SK-N-SH (cell line): Measurements from ENCODE around the gene RHOJ. TPM values are rescaled to one million over a fixed set of nuclear protein-coding genes. Genes with fewer than 3 reads are reported as not detected.
A peak's percentile ranks its signal among the peaks of the same experiment; 100 is the strongest.

Source experiments
- CTCF ChIA-PET: fragments of 300-600, 350-600 bp; formaldehyde crosslinking; extraction: SDS; loops from one replicate; lab custom pipeline; 2021; lab: Yijun Ruan, JAX
- POLR2A ChIA-PET: fragments of 350-600 bp; sonication (Branson Sonifier 250); formaldehyde crosslinking; extraction: SDS; loops from one replicate; lab custom pipeline; 2020; ENCODE audit warnings: antibody characterized with exemption, inconsistent platforms; lab: Yijun Ruan, JAX
- DNase-seq: peaks from one replicate; pipeline ENCODE4 v3.0.0; 2012
- H2AFZ ChIP-seq: fragments of 200-600 bp; sonication (generic); 2 replicates; pipeline ENCODE4 v1.8.1; 2016; ENCODE audit warnings: antibody characterized with exemption, mild to moderate bottlenecking, low read depth
- H3F3A ChIP-seq: fragments of 200-600 bp; sonication (generic); replicated peaks from 2 replicates; pipeline ENCODE3; 2016; ENCODE audit warnings: antibody characterized with exemption, mild to moderate bottlenecking; ENCODE audit not compliant: insufficient read depth
- H3K27ac ChIP-seq, 2 experiments: fragments of 200-500 bp in 1 of 2; fragments of 200-600 bp in 1 of 2; sonication (Bioruptor generic) in 1 of 2; sonication (generic), shearing (Covaris generic) in 1 of 2; 2 replicates each; pipeline versions ENCODE4 v1.5.1 to v1.6.1; 2014 to 2016; ENCODE audit warnings: low read depth in 2 of 2, inconsistent platforms in 1 of 2, low read length in 1 of 2, mild to moderate bottlenecking in 1 of 2, mixed read lengths in 1 of 2
- H3K27me3 ChIP-seq: fragments of 200-600 bp; sonication (generic), shearing (Covaris generic); 2 replicates; pipeline ENCODE4 v1.6.1; 2016; ENCODE audit warnings: mixed run types; ENCODE audit not compliant: insufficient read depth
- H3K36me3 ChIP-seq, 2 experiments: fragments of 200-500 bp in 1 of 2; fragments of 200-600 bp in 1 of 2; sonication (Bioruptor generic) in 1 of 2; sonication (generic) in 1 of 2; replicated peaks in 1 of 2; 2 replicates each; pipeline versions ENCODE3 to v1.5.1; 2014 to 2016; ENCODE audit warnings: low read length in 1 of 2, mild to moderate bottlenecking in 1 of 2; ENCODE audit not compliant: insufficient read depth in 2 of 2, control insufficient read depth in 1 of 2
- H3K4me1 ChIP-seq, 2 experiments: fragments of 200-500 bp in 1 of 2; fragments of 200-600 bp in 1 of 2; sonication (Bioruptor generic) in 1 of 2; sonication (generic), shearing (Covaris generic) in 1 of 2; 2 replicates each; pipeline versions ENCODE4 v1.5.1 to v1.6.1; 2014 to 2016; ENCODE audit warnings: low read depth in 1 of 2, low read length in 1 of 2, mixed run types in 1 of 2; ENCODE audit not compliant: insufficient read depth in 2 of 2, control insufficient read depth in 1 of 2
- H3K4me2 ChIP-seq: fragments of 200-600 bp; sonication (generic), shearing (Covaris generic); 2 replicates; pipeline ENCODE4 v1.6.1; 2017; ENCODE audit warnings: mixed run types
- H3K4me3 ChIP-seq, 2 experiments: fragments of 200-500 bp in 1 of 2; fragments of 200-600 bp in 1 of 2; sonication (Bioruptor generic) in 1 of 2; sonication (generic), shearing (Covaris generic) in 1 of 2; 2 replicates each; pipeline versions ENCODE4 v1.5.1 to v1.8.1; 2014 to 2016; ENCODE audit warnings: low read depth in 2 of 2, inconsistent platforms in 1 of 2, low read length in 1 of 2, mild to moderate bottlenecking in 1 of 2, mixed read lengths in 1 of 2, moderate library complexity in 1 of 2
- H3K79me2 ChIP-seq: fragments of 200-600 bp; sonication (generic); 2 replicates; pipeline ENCODE4 v1.8.1; 2017; ENCODE audit warnings: mild to moderate bottlenecking; ENCODE audit not compliant: insufficient read depth
- H3K9ac ChIP-seq: fragments of 200-600 bp; sonication (generic); 2 replicates; pipeline ENCODE4 v1.6.1; 2017; ENCODE audit warnings: mixed run types
- H3K9me2 ChIP-seq: fragments of 200-600 bp; sonication (generic); 2 replicates; pipeline ENCODE4 v1.6.1; 2017; ENCODE audit warnings: mixed run types
- H3K9me3 ChIP-seq: fragments of 200-600 bp; sonication (generic); 2 replicates; pipeline ENCODE4 v1.6.1; 2017; ENCODE audit warnings: mixed run types, mild to moderate bottlenecking, moderate library complexity
- H4K20me1 ChIP-seq: fragments of 200-600 bp; sonication (generic); 2 replicates; pipeline ENCODE4 v1.6.1; 2017; ENCODE audit warnings: mild to moderate bottlenecking, mixed run types; ENCODE audit not compliant: insufficient read depth
- FOXJ3 ChIP-seq: sonication (generic); formaldehyde crosslinking; IDR thresholded peaks from 2 replicates; pipeline ENCODE4 v1.5.1; 2020; ENCODE audit warnings: mild to moderate bottlenecking, missing genetic modification reagents
- MEF2A ChIP-seq: IDR thresholded peaks from 2 replicates; pipeline ENCODE4 v1.4.0; 2012; ENCODE audit warnings: low read depth, borderline replicate concordance
- MXI1 ChIP-seq: IDR thresholded peaks from 2 replicates; pipeline ENCODE4 v1.6.1; 2012; ENCODE audit warnings: mild to moderate bottlenecking, low read depth, low read length, improper control_type of control experiment
- NFIC ChIP-seq: IDR thresholded peaks from 2 replicates; pipeline ENCODE4 v1.4.0; 2012; ENCODE audit warnings: borderline replicate concordance
- PBX3 ChIP-seq: IDR thresholded peaks from 2 replicates; pipeline ENCODE4; 2012
- REST ChIP-seq: IDR thresholded peaks from 2 replicates; pipeline ENCODE4 v1.6.1; 2012; ENCODE audit warnings: mild to moderate bottlenecking, low read depth, low read length, moderate library complexity
- TCF12 ChIP-seq: IDR thresholded peaks from 2 replicates; pipeline ENCODE4 v1.4.0; 2012
- USF2 ChIP-seq: fragments of 150-350 bp; IDR thresholded peaks from 2 replicates; pipeline ENCODE4 v1.6.1; 2017; ENCODE audit warnings: antibody characterized with exemption, low read length, low read depth, borderline replicate concordance
- WGBS: methylation state at CpG from one replicate; pipeline ENCODE4 v1.1.6; 2017; ENCODE audit warnings: low lambda C conversion rate; 5-methylcytosine and 5-hydroxymethylcytosine counted together
- polyA plus RNA-seq, 3 experiments: library from polyadenylated mRNA; depleted of rRNA; stranded (reverse); fragments of >200 nt; gene quantifications; 2 replicates each; pipeline ENCODE4 v1.2.3, GENCODE V29; 2012

RHOJ gene
- polyA plus RNA-seq, 1 of the 3 experiments (the other 2 are of a cell fraction): 12.1 TPM

- peaks cover 0 to 4% of the 10 kb centered on the region in 2 experiments for H3K36me3 ChIP-seq
- TF ChIP-seq TCF12 (peak; percentile 35; the same call in 1 of the 2 replicates), PBX3 (peak; percentile 39), MEF2A (no peak), NFIC (peak; percentile 36; the same call in 1 of the 2 replicates)
- no peaks in the 10 kb centered on the region for H3K79me2 ChIP-seq
- no peaks in the 10 kb centered on the region for H3K27me3 ChIP-seq
- H3K4me2 ChIP-seq: no peak overlapping the region
- H3F3A ChIP-seq: no peaks in the 10 kb centered on the region
- peaks cover 0 to 7% of the 10 kb centered on the region in 2 experiments; a peak in 1 of 4 replicates for H3K4me1 ChIP-seq
- 0 out of 2 replicates have a peak overlapping the region, but pooled peaks have one; percentile 12 for H3K9ac ChIP-seq
- H4K20me1 ChIP-seq: no peaks in the 10 kb centered on the region
- ChIA-PET POLR2A (no interaction called here), CTCF (interaction anchor here (1.1 kb wide), 3 partner anchors 28 to 1069 kb away, joined by 3 read pairs; no protein-coding TSS in a partner anchor)
- DNase-seq: no peak
- peak overlapping the region in 1 of 2 experiments; percentile 63; a peak in 2 of 4 replicates for H3K27ac ChIP-seq
- no peak overlapping the region for H3K4me3 ChIP-seq
- WGBS: 14% methylated on average over 2 of the region's 2 CpGs
- no peak overlapping the region for H2AFZ ChIP-seq
- H3K9me3 ChIP-seq: no peaks in the 10 kb centered on the region
- H3K9me2 ChIP-seq: no peaks in the 10 kb centered on the region
Measured at GRCh38 chr14:63249092-63249491, 44.8 kb downstream of the RHOJ start.

GRCh38 chr14:63257299-63257698 is 53.1 kb downstream of the RHOJ start:
- Histone ChIP-seq H3K4me1 (no peaks in the 10 kb centered on the region), H2AFZ (no peak overlapping the region), H3K27ac (no peak overlapping the region), H3K4me2 (no peak overlapping the region), H3K4me3 (no peak overlapping the region), H3K9me2 (no peaks in the 10 kb centered on the region), H3K9me3 (no peaks in the 10 kb centered on the region), H3K27me3 (no peaks in the 10 kb centered on the region), H3K9ac (no peak overlapping the region), H4K20me1 (no peaks in the 10 kb centered on the region), H3F3A (no peaks in the 10 kb centered on the region), H3K79me2 (no peaks in the 10 kb centered on the region), H3K36me3 (no peaks in the 10 kb centered on the region)
- 32% methylated on average over 4 of the region's 4 CpGs for WGBS
- CTCF ChIA-PET: no interaction called here
- POLR2A ChIA-PET: no interaction called here
- TF ChIP-seq FOXJ3 (CRISPR knock-in tag): no peak
- TF ChIP-seq USF2: no peak
- no peak for TF ChIP-seq NFIC
- no peak for TF ChIP-seq MXI1
- TF ChIP-seq REST: no peak
- DNase-seq: no peak
